Left ventricle myocardium inferior (tissue), 1 donor: ENCODE measurements around the gene PPP4R1. TPM values are rescaled to one million over a fixed set of nuclear protein-coding genes. Genes with fewer than 3 reads are reported as not detected.

Experiments
- DNase-seq: peaks from one replicate; pipeline ENCODE4 v3.0.0-alpha.2; 2020
- H3K27ac ChIP-seq: fragments of 200-600 bp; replicated peaks from 2 replicates; pipeline ENCODE4 v1.8.0; 2021
- H3K27me3 ChIP-seq: fragments of 200-600 bp; 2 replicates; pipeline ENCODE4 v1.8.0; 2021; ENCODE audit warnings: low read depth
- H3K36me3 ChIP-seq: fragments of 200-600 bp; 2 replicates; pipeline ENCODE4 v1.8.0; 2021
- H3K4me1 ChIP-seq: fragments of 200-600 bp; 2 replicates; pipeline ENCODE4 v1.8.0; 2021
- H3K4me3 ChIP-seq: fragments of 200-600 bp; 2 replicates; pipeline ENCODE4 v1.8.0; 2021; ENCODE audit warnings: mild to moderate bottlenecking, moderate library complexity
- H3K9me3 ChIP-seq: fragments of 200-600 bp; replicated peaks from 2 replicates; pipeline ENCODE4 v1.8.0; 2021
- CTCF ChIP-seq: fragments of 200-600 bp; IDR thresholded peaks from 2 replicates; pipeline ENCODE4 v1.8.0; 2021; ENCODE audit warnings: antibody characterized with exemption, mild to moderate bottlenecking, borderline replicate concordance
- intact Hi-C: fragments of 100-400 bp; cut with micrococcal nuclease; formaldehyde crosslinking; loops from one replicate; pipeline ENCODE4 v1.11.0; 2022
- total RNA-seq: library from RNA; stranded (reverse); fragmentation: NEBNext Ultra II Directional; extraction: Animal tissue kit (Norgen Biotek cat#: 25700); gene quantifications from one replicate; pipeline ENCODE4 v1.2.1, GENCODE V29; 2021
- donor health status: DM: no; HTN: yes; CAD: no; lungs with severe emphysema.

The PPP4R1 gene
- total RNA-seq, 1 donor from 2014 or later: 53.5 TPM

GRCh38 chr18:9550429-9550828 is 63.9 kb downstream of the PPP4R1 start:
- intact Hi-C loops: no loop called here
- no peak for TF ChIP-seq CTCF
- Histone ChIP-seq H3K4me3 (no peak overlapping the region), H3K36me3 (peaks cover 98% of the 10 kb centered on the region), H3K27me3 (no peaks in the 10 kb centered on the region), H3K4me1 (no peaks in the 10 kb centered on the region), H3K9me3 (peaks cover 5% of the 10 kb centered on the region), H3K27ac (no peak overlapping the region)
- DNase-seq: no peak

- DNase-seq: no peak
- H3K4me3 ChIP-seq: no peak overlapping the region
- no peak overlapping the region for H3K27ac ChIP-seq
- H3K27me3 ChIP-seq: no peaks in the 10 kb centered on the region
- intact Hi-C loops: no loop called here
- TF ChIP-seq CTCF: peak; percentile 11
- H3K9me3 ChIP-seq: peaks cover 5% of the 10 kb centered on the region
- H3K4me1 ChIP-seq: no peaks in the 10 kb centered on the region
- H3K36me3 ChIP-seq: peaks cover 98% of the 10 kb centered on the region
These were observed 65.0 kb downstream of the PPP4R1 start for GRCh38 chr18:9549405-9549804.

GRCh38 chr18:9547782-9548181 is 66.6 kb downstream of the PPP4R1 start:
- intact Hi-C loops: no loop called here
- no peak for DNase-seq
- H3K27ac ChIP-seq: no peak overlapping the region
- peaks cover 3% of the 10 kb centered on the region for H3K9me3 ChIP-seq
- peaks cover 81% of the 10 kb centered on the region for H3K36me3 ChIP-seq
- H3K27me3 ChIP-seq: no peaks in the 10 kb centered on the region
- TF ChIP-seq CTCF: no peak
- H3K4me3 ChIP-seq: no peak overlapping the region
- no peaks in the 10 kb centered on the region for H3K4me1 ChIP-seq

- H3K27ac ChIP-seq: no peak overlapping the region
- no peak for TF ChIP-seq CTCF
- H3K4me1 ChIP-seq: no peaks in the 10 kb centered on the region
- no peaks in the 10 kb centered on the region for H3K9me3 ChIP-seq
- no peak for DNase-seq
- H3K4me3 ChIP-seq: no peak overlapping the region
- no peaks in the 10 kb centered on the region for H3K27me3 ChIP-seq
- intact Hi-C loops: no loop called here
- peaks cover 68% of the 10 kb centered on the region for H3K36me3 ChIP-seq
These were observed 67.9 kb downstream of the PPP4R1 start for GRCh38 chr18:9546468-9546867.

GRCh38 chr18:9545029-9545428 is 69.3 kb downstream of the PPP4R1 start:
- peaks cover 3% of the 10 kb centered on the region for H3K4me1 ChIP-seq
- no peaks in the 10 kb centered on the region for H3K27me3 ChIP-seq
- H3K9me3 ChIP-seq: no peaks in the 10 kb centered on the region
- DNase-seq: no peak
- no peak overlapping the region for H3K4me3 ChIP-seq
- no peak overlapping the region for H3K27ac ChIP-seq
- H3K36me3 ChIP-seq: peaks cover 56% of the 10 kb centered on the region
- intact Hi-C loops: no loop called here
- TF ChIP-seq CTCF: no peak

- Histone ChIP-seq H3K9me3 (no peaks in the 10 kb centered on the region), H3K4me1 (peaks cover 3% of the 10 kb centered on the region), H3K27ac (no peak overlapping the region), H3K4me3 (no peak overlapping the region), H3K27me3 (no peaks in the 10 kb centered on the region), H3K36me3 (peaks cover 46% of the 10 kb centered on the region)
- intact Hi-C loops: no loop called here
- TF ChIP-seq CTCF: no peak
- DNase-seq: no peak
These were observed 71.4 kb downstream of the PPP4R1 start for GRCh38 chr18:9542924-9543323.
